Epithelial cell of prostate (primary cell): ENCODE data around the gene CLCN3.
"Not testable (repeated sequence)": the region's sequence is repeated elsewhere in the genome, so short reads cannot be mapped to it uniquely, and the experiment has no call there.

Experiments
- DNase-seq: peaks from one replicate; pipeline ENCODE4 v3.0.0-alpha.2; 2011; ENCODE audit warnings: low read depth, low spot score
- H3K27ac ChIP-seq: fragments of 450-650 bp; 2 replicates; pipeline ENCODE4 v1.5.1; 2017; ENCODE audit warnings: mild to moderate bottlenecking

CLCN3 gene

DNA sequence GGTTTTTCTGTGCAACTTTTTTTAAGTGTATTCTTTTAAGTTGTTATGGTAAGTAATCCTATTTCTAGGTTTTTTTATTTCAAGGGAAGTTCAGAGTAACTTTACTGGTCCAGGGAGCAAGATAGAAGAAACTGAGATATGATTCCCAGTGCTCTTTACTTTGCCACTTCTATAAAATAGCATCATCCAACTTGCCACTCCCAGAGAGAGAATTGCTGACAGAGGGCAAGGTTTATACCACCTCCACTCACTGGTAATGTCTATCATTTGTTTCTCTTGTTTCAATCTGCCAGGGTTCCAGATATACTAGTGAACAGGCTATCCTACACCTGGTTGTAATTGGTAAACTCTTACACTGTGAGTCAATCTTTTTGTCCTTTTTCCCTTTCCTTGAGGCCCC lies 3.5 kb upstream of the CLCN3 start:
- H3K27ac ChIP-seq, result no peak overlapping the region
- no peak for DNase-seq

DNA sequence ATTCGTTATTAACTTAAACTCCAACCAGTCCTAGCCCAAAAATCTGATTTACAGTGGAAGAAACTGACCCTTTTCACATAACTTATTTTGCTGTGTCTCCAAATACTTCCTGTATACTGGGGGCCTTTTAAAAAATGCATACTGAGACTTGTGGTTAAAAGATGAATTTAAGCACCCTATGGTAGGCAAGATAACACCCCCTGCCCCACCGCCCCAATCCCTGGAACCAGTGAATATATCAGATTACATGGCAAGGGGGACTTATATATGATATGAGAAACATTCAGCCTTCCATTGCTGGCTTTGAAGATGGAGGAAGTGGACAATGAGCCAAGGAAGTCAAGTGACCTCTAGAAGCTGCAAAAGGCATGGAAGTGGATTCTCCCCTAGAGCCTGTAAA lies 3.1 kb upstream of the CLCN3 start:
- no peak overlapping the region for H3K27ac ChIP-seq
- no peak for DNase-seq

DNA sequence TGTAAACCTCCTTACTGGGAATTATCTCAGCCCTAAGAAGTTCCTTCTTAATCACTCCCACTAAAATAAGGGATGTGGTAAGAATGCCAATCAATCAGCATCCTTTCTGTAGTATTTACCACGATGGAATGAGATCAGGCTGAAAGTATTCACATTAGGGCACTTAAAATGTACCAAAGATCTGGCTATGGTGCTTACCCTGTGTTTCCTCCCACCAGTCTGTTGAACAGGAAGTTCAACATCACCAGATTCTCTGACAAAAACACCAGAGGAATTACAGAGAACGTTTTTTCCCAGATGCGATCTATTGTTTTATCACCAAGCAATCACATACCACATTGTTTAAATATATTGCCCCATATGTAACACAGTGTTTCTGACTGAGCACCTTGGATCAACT lies 2.1 kb upstream of the CLCN3 start:
- no peak overlapping the region for H3K27ac ChIP-seq
- DNase-seq, result no peak

DNA sequence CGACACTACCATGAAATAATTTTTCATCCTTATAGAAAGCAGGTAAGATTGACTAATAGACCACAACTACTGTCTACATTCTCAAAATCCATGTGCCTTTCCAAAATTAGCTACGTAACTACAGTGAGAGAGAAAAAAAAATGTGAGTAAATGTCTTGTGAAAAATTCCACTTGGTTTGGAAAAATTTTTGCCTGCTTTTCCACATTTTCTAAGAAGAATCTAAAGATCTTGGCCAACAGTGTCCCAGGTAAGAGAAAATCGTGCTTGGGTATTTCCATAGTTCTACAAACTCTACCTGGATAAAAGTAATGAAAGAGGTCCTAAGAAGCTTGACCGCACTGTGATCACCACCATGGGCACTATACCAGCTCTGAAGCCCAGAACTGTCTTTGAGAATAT lies 1.4 kb upstream of the CLCN3 start:
- H3K27ac ChIP-seq, result peak overlapping the region; percentile 92
- no peak for DNase-seq

DNA sequence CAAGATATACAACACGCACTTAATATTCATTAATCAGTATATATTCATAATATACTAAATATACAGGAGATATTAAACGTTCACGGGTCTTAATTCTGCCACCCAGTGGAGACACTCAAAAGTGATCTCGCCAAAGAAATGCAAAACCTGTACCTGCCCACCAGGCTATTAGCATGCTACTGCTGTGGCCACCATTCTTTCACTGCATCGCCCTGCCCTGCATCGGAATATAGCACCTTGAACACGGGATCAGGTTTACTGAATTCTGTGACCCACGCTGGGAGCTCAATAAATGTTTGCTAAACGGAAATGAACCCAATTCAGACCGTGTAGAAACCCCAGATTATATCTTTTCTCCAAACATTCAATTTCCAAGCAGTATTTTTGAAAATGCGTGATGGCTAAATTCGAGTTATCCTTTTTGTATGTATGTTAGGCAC lies 840 bp upstream of the CLCN3 start:
- DNase-seq, result no peak

DNA sequence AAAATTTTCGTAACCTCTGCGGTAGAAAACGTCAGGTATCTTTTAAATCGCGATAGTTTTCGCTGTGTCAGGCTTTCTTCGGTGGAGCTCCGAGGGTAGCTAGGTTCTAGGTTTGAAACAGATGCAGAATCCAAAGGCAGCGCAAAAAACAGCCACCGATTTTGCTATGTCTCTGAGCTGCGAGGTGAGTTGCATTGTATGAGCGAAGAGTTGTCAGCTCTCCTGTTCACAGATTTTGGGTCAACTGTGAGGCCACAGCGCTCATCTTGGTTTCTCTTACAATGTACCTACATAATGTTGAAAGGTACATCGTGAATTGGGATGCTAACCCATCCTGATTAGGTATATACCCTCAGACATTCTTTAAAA lies 486 bp downstream of the CLCN3 start:
- no peak for DNase-seq
- peak overlapping the region; percentile 92 for H3K27ac ChIP-seq

More for the DNA sequence above, 840 bp upstream of the CLCN3 start:
- peak overlapping the region; percentile 92 for H3K27ac ChIP-seq

DNA sequence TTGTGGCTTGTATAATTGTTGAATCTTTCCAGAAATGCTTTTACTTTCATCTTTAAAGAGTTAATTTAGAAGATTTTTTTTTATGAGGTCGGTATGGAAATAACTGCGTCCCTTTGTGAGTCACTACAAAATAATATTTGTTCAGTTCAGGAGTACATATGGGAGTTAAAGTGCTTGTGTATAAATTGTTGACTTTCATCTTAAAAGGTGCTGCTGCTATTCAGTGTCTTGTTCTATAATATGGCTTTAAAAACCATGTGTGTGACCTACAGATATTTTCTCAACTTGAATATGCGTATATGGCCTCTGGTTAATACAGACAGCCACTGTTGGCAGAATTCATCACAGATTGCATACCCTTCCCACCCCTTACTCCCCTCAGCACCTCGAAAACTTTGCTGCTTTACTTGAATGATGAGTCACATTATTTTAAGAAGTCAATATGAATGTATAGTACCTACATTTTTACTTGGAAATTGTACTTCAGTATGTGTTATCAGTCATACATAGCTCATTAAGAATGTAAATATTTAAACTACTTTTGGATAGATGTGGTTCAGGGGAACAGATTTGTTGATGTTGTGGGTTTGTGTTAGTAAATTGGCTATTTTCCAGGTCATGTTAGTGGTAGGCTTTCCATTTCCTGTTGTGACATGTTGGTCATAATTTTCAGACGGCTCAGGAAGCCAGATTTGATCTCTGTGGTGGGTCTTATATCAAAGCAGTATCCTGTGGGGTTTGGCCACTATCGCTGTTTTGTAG lies 1.5 kb downstream of the CLCN3 start:
- peak; percentile 36 for DNase-seq
- H3K27ac ChIP-seq, result peak overlapping the region; percentile 92

DNA sequence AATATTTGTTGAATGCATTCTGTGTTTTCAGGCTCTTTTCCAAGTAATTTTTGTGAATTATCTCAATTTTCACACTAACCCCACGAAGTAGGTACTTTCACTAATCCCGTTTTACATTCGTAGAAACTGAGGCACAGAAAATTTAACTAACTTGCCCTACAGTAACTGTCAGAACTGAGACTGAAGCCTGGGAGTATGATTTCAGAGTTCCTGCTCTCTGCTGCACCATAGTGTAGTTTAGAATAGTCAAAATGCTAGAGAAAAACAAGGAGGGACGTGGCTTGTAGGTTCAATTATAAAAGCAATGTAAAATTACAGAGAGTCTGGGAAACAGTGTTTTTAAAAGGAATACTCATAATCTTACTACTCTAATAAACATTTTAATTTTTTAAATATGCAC lies 2.2 kb downstream of the CLCN3 start:
- H3K27ac ChIP-seq, result peak overlapping the region; percentile 92
- DNase-seq, result no peak

DNA sequence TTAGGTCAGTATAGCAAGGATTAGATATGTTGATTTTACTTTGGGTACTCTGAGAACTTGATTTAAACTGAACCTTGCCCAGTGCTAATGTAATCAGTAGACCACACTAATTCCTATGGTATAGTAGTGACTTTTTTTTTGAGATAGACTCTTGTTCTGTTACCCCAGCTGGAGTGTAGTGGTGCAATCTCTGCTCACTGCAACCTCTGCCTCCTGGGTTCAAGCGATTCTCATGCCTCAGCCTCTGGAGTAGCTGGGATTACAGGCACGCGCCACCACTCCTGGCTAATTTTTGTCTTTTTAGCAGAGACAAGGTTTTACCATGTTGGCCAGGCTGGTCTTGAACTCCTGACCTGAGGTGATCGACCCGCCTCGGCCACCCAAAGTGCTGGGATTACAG lies 3.6 kb downstream of the CLCN3 start:
- DNase-seq, H3K27ac ChIP-seq: not testable (repeated sequence)

DNA sequence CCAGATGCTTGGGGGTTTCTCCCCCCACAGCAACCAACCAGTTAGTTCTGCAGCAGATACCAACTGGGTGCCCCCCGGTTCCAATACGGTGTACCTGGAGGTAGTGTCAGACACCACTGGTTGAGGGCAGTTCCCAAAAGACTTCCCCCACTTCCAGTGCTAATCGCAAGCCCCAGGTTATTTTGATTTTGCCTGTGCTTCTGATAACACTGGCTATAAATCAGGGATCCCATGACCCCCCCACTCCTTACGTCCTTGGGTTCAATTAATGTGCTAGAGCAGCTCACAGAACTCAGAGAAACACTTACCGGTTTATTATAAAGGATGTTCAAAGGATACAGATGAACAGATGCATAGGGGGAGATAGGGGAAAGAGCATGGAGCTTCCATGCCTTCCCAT lies 5.5 kb downstream of the CLCN3 start:
- no peak overlapping the region for H3K27ac ChIP-seq
- no peak for DNase-seq

DNA sequence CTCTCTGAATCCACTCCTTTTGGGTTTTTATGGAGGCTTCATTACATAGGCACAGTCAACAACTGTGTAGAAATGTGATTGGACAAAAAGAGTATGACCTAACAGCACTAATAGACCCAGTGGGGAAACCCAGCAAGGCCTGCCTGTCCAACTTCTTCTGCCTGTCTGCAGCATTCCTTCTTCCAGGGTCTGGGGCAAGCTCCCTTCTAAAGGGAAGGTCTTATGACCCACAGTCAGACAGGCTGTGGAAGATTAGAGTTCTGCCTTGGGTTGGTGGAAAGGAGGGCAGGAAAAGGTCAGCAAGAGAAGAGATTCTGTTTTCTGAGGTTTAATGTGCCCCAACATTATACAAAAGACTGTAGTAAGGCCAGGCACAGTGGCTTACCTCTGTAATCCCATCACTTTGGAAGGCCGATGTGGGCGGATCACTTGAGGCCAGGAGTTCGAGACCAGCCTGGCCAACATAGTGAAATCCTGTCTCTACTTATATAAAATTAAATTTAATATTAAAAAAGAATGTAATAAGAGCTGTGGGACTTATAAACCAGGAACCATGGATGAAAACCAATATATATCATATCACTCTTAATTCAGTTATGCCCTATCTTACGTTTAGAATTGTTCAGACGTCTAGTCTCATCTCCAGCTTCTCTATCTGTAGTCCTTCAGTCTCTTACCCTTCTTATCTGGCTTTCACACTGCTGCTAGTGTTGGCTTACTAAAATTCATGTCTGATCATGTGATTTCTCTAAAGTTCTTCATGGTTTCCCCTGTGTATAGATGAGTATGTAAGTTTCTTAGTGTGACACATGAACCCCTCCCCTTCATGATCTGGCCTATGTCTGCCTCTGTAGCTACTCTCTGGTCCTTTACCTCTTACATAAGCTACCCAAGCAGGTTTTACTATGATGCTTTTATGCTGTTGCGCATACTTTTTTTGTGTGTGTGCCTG lies 6.2 kb downstream of the CLCN3 start:
- no peak for DNase-seq
- no peak overlapping the region for H3K27ac ChIP-seq

DNA sequence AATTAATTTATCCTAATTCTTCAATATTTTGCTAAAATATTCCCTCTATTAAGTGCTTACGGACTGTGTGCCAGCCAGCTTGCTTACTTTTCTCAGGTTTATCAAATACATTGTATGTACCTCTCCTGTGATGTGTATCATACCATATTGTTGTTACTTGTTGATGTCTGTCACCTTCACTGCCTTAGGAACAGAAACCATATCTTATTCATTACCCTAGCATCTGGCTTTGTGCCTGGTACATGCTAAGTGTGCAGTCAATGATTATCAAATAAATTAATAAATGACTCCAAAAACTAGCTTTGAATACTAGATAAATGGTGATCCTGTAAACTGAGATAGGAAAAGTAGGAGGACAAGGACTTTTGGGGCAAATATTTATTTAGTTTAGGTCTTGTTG lies 6.9 kb downstream of the CLCN3 start:
- no peak for DNase-seq
- H3K27ac ChIP-seq, result no peak overlapping the region

DNA sequence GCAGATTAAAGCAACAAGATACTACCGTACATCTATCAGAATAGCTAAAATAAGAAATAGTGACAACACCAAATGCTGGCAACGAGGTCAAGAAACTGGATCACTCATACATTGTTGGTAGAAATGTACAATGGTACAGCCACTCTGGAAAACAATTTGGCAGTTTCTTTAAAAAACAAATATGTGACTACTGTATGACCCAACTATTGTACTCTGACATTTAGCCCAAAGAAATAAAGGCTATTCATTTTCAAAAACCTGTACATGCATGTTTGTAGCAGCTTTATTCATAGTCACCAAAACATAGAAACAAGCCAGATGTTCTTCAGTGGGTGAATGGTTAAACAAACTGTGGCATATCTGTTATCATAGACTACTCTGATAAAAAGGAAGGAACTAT lies 8.2 kb downstream of the CLCN3 start:
- peak overlapping the region; percentile 12 for H3K27ac ChIP-seq
- DNase-seq, result no peak

DNA sequence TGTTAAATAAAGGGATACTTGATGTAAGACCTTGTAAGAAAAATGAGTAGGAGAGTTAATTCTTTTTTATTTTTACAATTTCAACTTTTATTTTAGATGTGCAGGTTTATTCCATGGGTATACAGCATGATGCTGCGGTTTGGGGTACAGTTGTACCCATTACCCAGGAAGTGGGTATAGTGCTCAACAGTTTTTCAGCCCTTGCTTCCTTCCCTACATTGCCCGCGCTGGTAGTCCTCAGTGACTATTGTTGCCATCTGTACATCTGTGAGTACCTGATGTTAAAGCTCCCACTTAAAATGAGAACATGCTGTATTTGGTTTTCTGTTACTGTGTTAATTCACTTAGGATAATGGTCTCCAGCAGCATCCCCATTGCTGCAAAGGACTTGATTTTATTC lies 9.7 kb downstream of the CLCN3 start:
- no peak overlapping the region for H3K27ac ChIP-seq
- DNase-seq, result no peak

DNA sequence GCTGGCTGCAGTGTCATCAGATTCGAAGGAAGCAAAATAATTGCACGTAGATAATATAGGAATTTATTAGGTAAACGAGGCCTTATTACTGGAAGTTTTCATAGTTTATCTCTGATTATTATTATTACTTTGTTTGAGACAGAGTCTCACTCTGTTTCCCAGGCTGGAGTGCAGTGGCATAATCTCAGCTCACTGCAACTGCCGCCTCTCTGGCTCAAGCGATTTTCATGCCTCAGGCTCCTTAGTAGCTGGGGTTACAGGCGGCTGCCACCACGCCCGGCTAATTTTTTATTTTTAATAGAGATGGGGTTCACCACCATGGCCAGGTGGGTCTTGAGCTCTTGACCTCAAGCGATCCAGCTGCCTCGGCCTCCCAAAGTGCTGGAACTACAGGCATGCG lies 12.5 kb downstream of the CLCN3 start:
- no peak for DNase-seq

DNA sequence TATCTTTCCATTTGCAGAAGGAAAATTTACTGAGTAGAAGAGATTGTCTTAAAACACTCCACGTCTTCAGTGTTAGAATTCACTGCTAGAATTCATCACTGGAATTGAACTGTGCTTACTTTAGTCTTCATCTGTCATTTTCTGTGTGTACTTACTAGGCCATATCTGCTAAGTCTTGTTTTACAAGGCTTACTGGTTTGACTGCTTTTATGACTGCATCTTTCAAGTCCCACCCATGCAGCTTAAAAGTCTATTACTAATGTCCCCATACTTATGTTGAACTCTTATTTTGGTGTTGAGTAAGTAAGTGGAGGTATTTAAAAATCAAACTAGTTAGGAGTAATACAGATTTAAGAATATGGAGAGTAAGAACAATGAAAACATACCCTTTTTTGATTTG lies 14.6 kb downstream of the CLCN3 start:
- DNase-seq, result peak; percentile 86
- peak overlapping the region; percentile 55 for H3K27ac ChIP-seq

More for the DNA sequence above, 12.5 kb downstream of the CLCN3 start:
- no peak overlapping the region for H3K27ac ChIP-seq

DNA sequence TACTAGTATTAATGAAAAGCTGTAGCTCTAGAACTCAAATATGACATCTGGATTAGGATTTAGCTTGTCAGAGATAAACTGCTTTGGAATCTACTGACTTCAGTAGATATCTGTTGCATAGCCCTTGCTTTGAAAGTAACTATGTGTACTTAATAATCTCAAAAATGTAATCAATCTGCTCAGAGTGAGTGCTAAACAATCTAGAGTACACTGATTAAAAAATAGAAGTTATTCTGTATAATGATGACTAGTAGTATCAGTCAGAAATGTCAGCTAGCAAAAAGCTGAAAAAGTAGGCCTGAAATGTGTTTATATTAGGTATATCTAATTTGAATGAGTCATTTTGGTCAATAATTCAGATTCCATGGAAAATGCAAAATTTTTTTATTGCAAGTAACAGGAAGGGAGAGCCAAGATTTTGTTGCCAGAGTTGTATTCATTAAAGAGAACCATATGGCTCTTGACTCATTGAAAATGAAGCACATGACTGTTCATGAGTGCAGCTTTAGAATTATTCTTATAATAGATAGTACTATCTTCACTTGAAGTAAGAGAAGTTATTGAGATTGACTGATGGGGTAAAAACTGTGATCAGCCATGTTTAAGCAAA lies 20.0 kb downstream of the CLCN3 start:
- no peak for DNase-seq
- no peak overlapping the region for H3K27ac ChIP-seq

DNA sequence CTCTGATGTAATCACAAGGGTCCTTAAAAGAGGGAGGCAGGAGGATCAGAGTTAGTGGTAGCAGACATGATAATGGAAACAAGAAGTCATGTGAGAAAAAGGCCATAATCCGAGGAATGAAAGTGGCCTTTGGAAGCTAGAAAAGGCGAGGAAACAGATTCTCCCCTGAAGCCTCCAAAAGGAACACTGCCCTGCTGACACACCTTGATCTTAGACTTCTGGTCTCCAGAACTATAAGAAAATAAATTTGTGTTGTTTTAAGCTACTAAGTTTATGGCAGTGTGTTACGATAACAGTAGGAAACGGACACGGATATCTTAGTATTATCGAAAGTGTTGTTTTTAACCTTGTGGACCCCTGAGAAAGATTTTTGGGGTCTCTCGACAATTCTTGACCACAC lies 24.4 kb downstream of the CLCN3 start:
- DNase-seq, result no peak
- H3K27ac ChIP-seq, result no peak overlapping the region

DNA sequence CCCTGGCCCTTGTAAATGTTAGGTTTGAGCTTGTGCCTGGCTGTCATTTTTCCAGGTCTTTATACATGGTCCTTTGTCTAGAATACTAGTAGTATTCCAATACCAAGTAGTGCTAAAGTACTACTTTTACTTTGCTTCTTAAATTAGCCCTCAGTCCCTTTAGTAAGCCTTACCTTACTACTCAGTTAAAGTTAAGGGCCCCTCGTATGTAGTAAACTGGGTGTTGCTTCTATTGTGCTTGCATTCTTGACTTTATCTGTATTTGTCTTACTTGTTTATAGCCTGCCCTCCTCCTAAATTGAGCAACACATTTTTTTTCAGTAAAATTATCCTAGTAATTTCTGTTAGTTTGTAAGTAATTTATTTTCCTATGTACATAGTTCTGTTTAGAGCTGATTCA lies 25.2 kb downstream of the CLCN3 start:
- H3K27ac ChIP-seq, result no peak overlapping the region
- DNase-seq, result no peak

DNA sequence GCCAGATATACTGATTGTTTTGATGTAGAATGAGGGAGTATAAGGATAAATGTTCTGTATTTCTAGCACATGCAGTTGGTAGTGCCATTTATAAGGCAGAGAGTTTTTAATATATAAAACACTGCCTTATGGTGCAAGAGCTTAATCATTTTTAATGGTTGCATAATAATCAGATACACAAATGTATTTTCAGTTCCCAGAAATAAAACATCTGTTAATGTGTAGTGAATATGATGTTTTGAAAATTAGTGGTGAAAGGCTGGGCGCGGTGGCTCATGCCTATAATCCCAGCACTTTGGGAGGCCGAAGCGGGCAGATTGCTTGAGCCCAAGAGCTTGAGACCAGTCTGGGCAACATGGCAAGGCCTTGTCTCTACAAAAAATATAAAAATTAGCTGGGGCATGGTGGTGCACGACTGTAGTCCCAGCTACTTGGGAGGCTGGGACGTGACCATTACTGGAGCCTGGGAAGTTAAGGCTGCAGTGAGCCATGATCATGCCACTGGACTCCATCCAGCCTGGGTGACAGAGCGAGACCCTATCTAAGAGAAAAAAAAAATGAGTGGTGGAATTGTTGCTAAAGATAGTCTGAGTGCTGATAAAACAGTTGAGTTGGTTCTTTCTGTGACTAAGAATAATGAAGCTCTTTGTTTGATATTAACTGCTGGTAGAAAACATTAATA lies 29.3 kb downstream of the CLCN3 start:
- DNase-seq, result no peak
- no peak overlapping the region for H3K27ac ChIP-seq
